ENCODE data around the gene DNMBP. TPM values are rescaled to one million over a fixed set of nuclear protein-coding genes. Genes with fewer than 3 reads are reported as not detected.

The DNMBP gene
- total and polyA plus RNA-seq, 12 donors, result 5.1 to 8.1 (median 7.1) TPM

GRCh38 chr10:99981581-99982199 lies 28.1 kb downstream of the DNMBP start:
- intact Hi-C loops (cut with DNase I), result no loop called here
- peak overlapping the region in 5 of 10 donors; percentile 5 to 85 (median 82) for H3K27ac ChIP-seq
- H3K4me1 ChIP-seq, result peaks cover 0 to 73% (median 66%) of the 10 kb centered on the region in 9 donors
- no peaks in the 10 kb centered on the region for H3K9me3 ChIP-seq
- no peak for ATAC-seq
- WGBS, 2 donors, result 83 to 85% methylated on average over 6 of the region's 6 CpGs
- H3K27me3 ChIP-seq, result no peaks in the 10 kb centered on the region
- H3K4me3 ChIP-seq, result no peak overlapping the region
- no peak for DNase-seq
- TF ChIP-seq CTCF (IDR thresholded peaks at IDR 0.05), result no peak
- no peaks in the 10 kb centered on the region for H3K36me3 ChIP-seq

GRCh38 chr10:99979066-99979685 lies 30.6 kb downstream of the DNMBP start:
- peaks cover 0 to 77% (median 71%) of the 10 kb centered on the region in 9 donors for H3K4me1 ChIP-seq
- TF ChIP-seq CTCF (IDR thresholded peaks at IDR 0.05), result no peak
- H3K9me3 ChIP-seq, result no peaks in the 10 kb centered on the region
- no peaks in the 10 kb centered on the region for H3K36me3 ChIP-seq
- intact Hi-C loops (cut with DNase I), result loop anchor here in 3 of 10 donors (5.0 to 10.0 kb wide), 3 partner anchors 33 to 68 kb away; no protein-coding TSS in a partner anchor
- H3K27me3 ChIP-seq, result no peaks in the 10 kb centered on the region
- H3K27ac ChIP-seq, result peak overlapping the region in 2 of 10 donors; percentile 2 to 19
- DNase-seq (no peak), ATAC-seq (no peak)
- H3K4me3 ChIP-seq, result no peak overlapping the region
- WGBS, 2 donors, result 79 to 88% methylated on average over 5 of the region's 5 CpGs

GRCh38 chr10:99977916-99978315 lies 31.8 kb downstream of the DNMBP start:
- H3K27ac ChIP-seq, result peak overlapping the region in 6 of 10 donors; percentile 66 to 77 (median 72)
- no peaks in the 10 kb centered on the region for H3K27me3 ChIP-seq
- H3K9me3 ChIP-seq, result no peaks in the 10 kb centered on the region
- ATAC-seq, result no peak
- no peak for TF ChIP-seq CTCF (IDR thresholded peaks at IDR 0.05)
- DNase-seq, result no peak
- no peak overlapping the region for H3K4me3 ChIP-seq
- 88 to 90% methylated on average over 5 of the region's 5 CpGs for WGBS, 2 donors
- H3K36me3 ChIP-seq, result no peaks in the 10 kb centered on the region
- peaks cover 0 to 73% (median 58%) of the 10 kb centered on the region in 9 donors for H3K4me1 ChIP-seq
- intact Hi-C loops (cut with DNase I), result loop anchor here in 3 of 10 donors (5.0 to 10.0 kb wide), 3 partner anchors 34 to 69 kb away; no protein-coding TSS in a partner anchor

GRCh38 chr10:99976886-99977665 lies 32.7 kb downstream of the DNMBP start:
- no peaks in the 10 kb centered on the region for H3K27me3 ChIP-seq
- no peaks in the 10 kb centered on the region for H3K9me3 ChIP-seq
- intact Hi-C loops (cut with DNase I), result loop anchor here in 3 of 10 donors (5.0 to 10.0 kb wide), 3 partner anchors 35 to 70 kb away; no protein-coding TSS in a partner anchor
- peaks cover 0 to 67% (median 51%) of the 10 kb centered on the region in 9 donors for H3K4me1 ChIP-seq
- peak overlapping the region in 1 of 10 donors; percentile 4 for H3K4me3 ChIP-seq
- H3K27ac ChIP-seq, result peak overlapping the region; percentile 21 to 80 (median 68)
- no peaks in the 10 kb centered on the region for H3K36me3 ChIP-seq
- TF ChIP-seq CTCF (IDR thresholded peaks at IDR 0.05), result no peak
- 43 to 54% methylated on average over 5 of the region's 5 CpGs for WGBS, 2 donors
- no peak for DNase-seq
- peak; percentile 46 to 93 (median 83) for ATAC-seq
